HG03460 (cell line): ENCODE results near the gene TACR1.
"Not testable (repeated sequence)": the region's sequence is repeated elsewhere in the genome, so short reads cannot be mapped to it uniquely, and the experiment has no call there.

ENCODE experiments used
- ATAC-seq: cut with Tn5 transposase; IDR thresholded peaks from one replicate; pipeline ENCODE4 v1.9.1; 2021; ENCODE audit not compliant: unreplicated experiment

The TACR1 gene

DNA sequence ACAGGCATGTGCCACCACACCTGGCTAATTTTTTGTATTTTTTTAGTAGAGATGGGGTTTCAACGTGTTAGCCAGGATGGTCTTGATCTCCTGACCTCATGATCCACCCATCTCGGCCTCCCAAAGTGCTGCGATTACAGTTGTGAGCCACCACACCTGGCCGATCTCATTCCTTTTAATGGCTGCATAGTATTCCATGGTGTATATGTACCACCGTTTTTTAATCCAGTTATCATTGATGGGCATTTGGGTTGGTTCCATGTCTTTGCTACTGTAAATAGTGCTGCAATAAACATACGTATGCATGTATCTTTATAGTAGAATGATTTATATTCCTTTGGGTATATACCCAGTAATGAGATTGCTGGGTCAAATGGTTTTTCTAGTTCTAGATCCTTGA is 51.4 kb downstream of the TACR1 start:
- ATAC-seq, result not testable (repeated sequence)

DNA sequence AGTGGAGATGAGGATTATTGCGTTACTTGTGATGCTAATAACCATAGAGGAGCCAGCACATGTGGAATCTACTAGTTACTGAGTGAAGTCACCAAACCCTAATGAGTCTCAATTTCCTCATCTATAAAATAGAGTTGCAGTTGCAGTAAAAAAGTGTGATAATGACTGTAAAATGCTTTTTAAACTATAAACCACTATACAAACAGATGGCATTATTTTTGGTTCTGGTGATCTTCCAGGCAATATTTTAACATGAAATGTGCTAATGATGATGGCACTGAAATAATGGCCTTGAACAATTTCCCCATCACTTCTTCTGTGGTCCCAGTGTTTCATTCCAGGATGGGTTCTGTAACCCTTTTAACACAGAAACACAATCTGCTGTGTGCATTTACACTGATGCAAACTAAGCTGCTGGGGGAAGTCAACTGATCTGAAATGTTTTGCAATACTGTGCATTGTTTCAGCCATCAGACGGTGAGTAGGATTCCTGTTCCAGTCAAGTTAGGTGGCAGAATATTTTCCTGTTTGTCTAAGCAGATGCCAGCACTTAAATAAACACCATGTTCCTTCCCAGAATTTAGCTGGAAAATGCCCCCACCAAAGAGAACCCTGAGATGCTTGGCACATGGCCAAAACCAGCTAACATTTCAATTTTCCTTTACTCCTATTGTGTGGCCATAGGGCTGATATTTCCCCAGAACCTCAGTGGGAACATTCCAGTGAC is 52.6 kb downstream of the TACR1 start:
- no peak for ATAC-seq

DNA sequence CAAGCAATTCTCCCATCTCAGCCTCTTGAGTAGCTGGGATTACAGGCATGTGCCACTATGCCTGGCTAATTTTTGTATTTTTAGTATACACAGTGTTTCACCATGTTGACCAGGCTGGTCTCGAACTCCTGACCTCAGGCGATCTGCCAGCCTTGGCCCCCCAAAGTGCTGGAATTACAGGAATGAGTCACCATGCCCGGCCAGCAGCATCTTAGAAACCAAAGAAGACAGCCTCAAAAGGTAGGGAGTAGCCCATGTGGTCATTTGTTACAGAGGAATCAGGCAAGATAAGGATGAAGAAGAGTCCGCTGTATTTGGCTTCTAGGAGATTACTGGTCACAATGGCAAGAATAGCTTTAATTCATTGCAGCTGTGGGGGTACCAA is 53.1 kb downstream of the TACR1 start:
- ATAC-seq, result not testable (repeated sequence)

DNA sequence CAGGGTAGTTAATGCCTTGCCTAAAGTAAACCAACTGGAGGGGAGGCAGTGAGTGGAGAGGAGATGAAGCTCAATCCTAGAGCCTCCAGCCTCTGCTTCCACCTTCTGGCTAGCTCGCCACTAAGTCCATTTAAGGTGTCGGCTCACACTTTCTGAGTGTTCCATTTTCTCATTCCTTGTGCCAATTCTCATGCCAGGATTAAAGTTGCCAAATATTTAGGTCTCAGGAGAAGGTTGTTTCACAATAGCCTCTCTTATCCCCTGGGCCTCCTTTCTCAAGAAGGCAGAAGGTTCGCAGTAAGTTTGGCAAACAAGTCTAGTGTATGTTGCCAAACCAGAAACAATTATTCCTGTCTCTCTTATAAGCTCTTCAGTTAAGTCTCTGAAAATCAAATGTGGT is 57.2 kb downstream of the TACR1 start:
- no peak for ATAC-seq

- ATAC-seq, result no peak
Observed at GRCh38 chr2:75140288-75140687, 59.0 kb downstream of the TACR1 start.

DNA sequence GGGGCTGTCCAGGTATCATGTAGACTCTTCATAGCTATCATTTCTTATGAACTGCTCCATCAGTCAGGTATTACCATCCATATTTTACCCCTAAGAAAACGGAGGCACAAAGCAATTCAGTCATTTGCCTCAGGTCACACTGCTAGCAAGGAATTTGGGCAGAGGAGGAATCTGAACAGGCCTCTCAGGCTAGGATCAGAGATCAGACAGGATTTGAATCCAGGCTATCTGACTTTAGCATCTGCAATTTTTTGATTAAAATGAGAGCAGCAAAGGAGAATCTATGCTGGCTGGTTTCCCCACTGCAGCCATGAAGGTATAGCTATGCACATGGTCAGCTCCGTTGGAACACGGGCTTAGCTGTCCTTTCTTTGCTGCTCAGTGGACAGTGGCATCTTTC is 60.1 kb downstream of the TACR1 start:
- no peak for ATAC-seq

DNA sequence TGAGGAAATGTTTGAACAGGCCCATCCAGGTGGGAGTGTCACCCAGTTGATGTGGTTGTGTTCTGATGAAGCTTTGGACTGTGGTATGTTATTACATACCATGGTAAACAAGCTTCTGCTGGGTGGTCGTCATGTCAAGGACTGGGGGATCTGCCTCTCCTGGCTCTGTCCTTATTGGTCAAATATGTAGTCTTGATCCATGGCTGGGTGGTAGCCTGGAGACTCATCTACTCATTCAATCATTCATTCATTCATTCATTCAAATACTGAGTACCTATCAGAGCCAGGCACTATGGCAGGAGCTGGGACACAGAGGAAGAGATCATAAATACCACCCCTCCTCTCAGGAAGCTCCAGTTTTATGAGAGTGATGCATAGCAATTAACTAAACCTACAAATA is 60.8 kb downstream of the TACR1 start:
- ATAC-seq, result no peak

GRCh38 chr2:75135776-75136400 is 63.4 kb downstream of the TACR1 start:
- no peak for ATAC-seq

DNA sequence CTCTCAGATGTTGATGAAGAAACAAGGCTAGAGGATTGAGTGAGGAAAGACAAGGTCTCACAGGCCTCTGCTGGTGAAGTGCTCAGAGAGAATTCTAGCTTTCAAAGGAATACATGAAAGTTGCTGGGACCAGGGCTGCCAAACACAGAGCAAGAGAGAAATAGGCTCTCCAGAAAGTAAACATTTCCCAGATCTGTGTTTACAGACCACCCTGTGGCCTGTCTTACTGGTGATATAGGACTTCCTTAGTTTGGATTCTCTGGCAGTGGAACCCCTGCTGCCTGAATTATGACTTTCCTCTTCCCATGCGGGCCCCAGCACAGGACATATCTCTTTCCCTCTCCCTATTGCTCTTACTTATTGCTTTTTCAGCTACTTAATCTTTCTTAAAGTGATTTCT is 64.5 kb downstream of the TACR1 start:
- ATAC-seq, result no peak

DNA sequence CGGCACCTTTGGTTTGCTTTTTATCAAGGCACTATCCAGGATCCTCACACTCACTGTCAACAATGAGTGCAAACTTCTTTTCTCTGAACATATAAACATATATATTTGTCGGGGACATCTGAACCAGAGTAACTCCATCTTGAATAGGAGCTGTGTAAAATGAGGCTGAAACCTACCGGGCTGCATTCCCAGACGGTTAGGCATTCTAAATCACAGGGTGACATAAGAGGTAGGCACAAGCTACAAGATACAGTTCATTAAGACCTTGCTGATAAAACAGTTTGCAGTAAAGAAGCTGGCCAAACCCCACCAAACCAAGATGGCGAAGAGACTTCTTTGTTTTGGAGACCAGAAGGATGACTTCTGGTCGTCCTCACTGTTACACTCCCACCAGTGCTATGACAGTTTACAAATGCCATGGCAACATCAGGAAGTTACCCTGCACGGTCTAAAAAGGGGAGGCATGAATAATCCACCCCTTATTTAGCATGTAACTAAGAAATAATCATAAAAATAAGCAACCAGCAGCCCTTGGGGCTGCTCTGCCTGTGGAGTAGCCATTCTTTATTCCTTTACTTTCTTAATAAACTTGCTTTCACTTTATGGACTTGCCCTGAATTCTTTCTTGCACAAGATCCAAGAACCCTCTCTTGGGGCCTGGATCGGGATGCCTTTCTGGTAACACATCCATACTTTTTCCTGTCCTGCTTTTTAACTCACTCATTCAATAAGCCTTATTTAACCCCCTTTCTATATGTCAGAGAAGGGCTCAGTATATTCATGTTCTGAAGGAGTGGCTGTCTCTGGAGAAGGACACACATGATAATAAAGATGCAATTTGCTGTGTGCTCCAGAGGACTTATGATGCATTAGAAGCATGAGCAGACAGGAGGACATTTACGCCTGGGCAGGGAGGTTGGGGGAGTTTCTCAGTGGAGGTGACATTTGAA is 65.4 kb downstream of the TACR1 start:
- no peak for ATAC-seq

- no peak for ATAC-seq
Observed at GRCh38 chr2:75130171-75130570, 69.1 kb downstream of the TACR1 start.

GRCh38 chr2:75123876-75124275 is 75.4 kb downstream of the TACR1 start:
- ATAC-seq, result no peak

GRCh38 chr2:75113231-75113869 is 86.0 kb downstream of the TACR1 start:
- no peak for ATAC-seq

DNA sequence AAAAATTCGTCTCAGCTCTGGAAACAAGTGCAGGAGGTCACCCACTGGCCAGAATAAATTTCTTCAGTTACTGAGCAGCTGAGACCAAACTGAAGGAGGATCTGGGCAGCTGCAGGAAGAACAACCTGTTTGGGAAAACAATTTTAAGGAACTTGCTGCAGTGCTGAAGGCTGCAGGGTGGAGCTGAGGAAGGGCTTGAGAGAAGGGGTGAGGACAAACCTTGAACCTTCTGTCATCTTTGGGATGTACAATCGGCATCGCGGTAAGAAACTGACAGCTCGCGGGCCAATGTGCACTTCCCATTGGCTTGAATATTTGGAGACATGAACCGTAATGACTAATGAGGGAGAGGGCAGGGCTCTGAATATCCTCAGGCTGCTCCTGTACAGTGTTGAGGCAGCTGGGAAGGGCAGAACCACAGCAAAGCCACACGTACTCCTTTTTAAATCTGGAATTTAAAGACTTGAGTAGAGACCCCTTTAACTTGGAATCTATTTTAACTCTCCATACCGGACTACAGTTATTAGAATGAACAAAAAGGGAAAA is 90.3 kb downstream of the TACR1 start:
- no peak for ATAC-seq

GRCh38 chr2:75102011-75102410 is 97.3 kb downstream of the TACR1 start:
- no peak for ATAC-seq

DNA sequence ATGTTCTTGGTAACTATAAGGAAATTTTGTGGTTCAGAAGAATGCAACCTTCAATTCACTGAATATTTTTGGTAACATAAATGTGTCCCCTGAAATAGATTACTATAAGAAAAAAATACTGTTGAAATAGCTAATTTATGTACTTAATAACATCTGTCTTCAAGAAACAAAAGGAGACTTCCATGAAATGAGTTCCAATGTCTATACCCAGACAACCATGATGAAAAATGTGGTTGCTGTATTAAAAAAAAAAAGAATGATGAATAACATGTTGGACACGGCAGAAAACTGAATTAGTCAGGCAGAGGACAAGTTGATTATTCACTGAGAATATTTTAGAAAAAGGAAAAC is 98.5 kb downstream of the TACR1 start:
- ATAC-seq, result no peak

DNA sequence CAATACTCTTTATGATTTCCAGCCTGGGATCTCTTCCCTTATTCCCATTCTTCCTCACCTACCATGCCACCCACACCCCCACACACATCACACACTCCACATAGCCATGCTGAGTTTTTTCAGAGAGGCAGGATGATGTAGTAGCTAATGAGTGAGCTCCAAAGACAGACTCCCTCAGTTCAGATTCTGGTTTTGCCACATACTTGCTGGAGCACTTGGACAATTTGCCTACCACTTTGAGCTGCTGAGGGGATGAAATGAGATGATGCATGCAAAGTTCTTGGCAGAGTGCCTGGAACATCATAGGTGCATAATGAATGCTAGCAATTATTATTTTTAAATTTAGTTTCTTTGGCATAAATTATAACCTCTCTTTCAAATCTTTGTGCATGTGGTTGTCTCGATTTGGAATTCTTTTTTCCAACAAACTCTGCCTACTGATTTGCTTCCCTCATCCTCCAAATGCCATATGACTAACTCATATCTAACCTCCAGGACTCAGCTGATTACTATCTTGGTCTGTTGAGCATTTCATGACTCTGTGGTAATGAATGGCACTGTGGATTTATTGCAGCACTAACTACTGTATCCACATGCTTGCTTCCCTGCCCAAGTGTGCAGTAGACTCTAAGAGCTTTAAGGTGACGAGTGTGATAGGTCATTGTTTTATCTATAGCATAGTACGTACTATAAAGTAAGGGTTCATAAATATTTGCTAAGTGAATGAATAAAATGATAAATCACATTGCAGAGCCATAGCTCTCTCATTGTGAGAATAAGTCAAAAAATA is 99.1 kb downstream of the TACR1 start:
- no peak for ATAC-seq

DNA sequence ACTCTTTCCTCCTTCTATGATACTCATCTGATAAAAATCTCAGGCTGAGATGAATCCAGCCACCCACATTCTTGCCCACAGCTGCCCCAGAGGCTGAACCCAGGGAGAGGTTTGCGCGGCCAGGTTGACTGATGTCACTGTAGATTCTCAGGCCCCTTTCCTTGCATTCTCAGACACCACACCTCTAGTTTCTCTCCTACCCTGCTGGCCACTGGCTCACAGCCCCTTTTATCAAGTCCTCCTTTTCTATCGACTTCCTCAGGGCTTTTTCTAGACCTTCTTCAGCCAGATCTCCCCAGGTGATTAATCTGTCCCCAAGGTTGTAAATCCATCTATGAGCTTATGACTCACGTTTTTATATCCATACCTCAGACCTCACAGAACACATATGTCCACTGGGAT is 99.8 kb downstream of the TACR1 start:
- ATAC-seq, result no peak

DNA sequence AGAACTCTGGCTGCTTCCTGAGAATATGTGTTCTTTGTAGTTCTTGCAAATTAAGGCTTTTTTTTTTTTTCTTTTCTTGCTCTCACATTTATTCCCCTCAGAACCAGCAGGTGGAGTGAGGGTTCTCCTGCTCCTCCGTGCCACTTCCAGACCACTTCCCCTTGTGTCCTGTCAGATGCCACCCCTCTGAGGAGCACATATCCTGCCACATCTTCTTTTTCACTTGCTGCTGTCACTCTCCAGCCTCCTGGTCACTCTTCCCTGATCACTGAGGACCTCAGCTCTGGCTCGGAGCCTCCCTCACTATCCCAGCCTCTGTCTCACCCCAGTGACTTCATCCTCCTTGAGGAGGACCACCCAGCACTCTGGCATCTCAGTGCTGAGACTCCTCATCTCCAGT is 100.5 kb downstream of the TACR1 start:
- ATAC-seq, result no peak

- no peak for ATAC-seq
Observed at GRCh38 chr2:75097831-75098230, 101.5 kb downstream of the TACR1 start.
